SU-DHL-6 (cell line): ENCODE measurements around the gene CACNG5.

Experiments used
- H2AFZ ChIP-seq: fragments of 200-600 bp; sonication (generic); 2 replicates; pipeline ENCODE4 v1.6.1; 2014; ENCODE audit warnings: low read depth, mild to moderate bottlenecking, moderate library complexity, mixed read lengths, antibody characterized with exemption, low read length; ENCODE audit not compliant: severe bottlenecking
- H3F3A ChIP-seq: fragments of 200-600 bp; shearing (Covaris generic); 2 replicates; pipeline ENCODE4 v1.6.0; 2016; ENCODE audit warnings: antibody characterized with exemption, mild to moderate bottlenecking; ENCODE audit not compliant: insufficient read depth
- H3K27ac ChIP-seq: fragments of 200-600 bp; sonication (generic); 2 replicates; pipeline ENCODE4 v1.5.1; 2016; ENCODE audit warnings: low read depth, mild to moderate bottlenecking, low read length, moderate library complexity, mixed read lengths
- H3K27me3 ChIP-seq: fragments of 200-600 bp; sonication (generic), shearing (Covaris generic); 2 replicates; pipeline ENCODE4 v1.6.0; 2014; ENCODE audit warnings: mild to moderate bottlenecking, low read length
- H3K36me3 ChIP-seq: fragments of 200-600 bp; sonication (generic); 2 replicates; pipeline ENCODE4 v1.6.1; 2014; ENCODE audit warnings: mild to moderate bottlenecking, low read length, mixed read lengths
- H3K4me2 ChIP-seq: fragments of 300-600, 200-600 bp; shearing (Covaris generic), sonication (generic); 2 replicates; pipeline ENCODE4 v1.6.0; 2014; ENCODE audit warnings: low read length, low read depth, mild to moderate bottlenecking; ENCODE audit not compliant: poor library complexity, severe bottlenecking
- H3K4me3 ChIP-seq: fragments of 200-600 bp; sonication (generic); 2 replicates; pipeline ENCODE4 v1.5.1; 2014; ENCODE audit warnings: antibody characterized with exemption, low read length, mild to moderate bottlenecking, mixed read lengths; ENCODE audit not compliant: insufficient read depth, poor library complexity, severe bottlenecking
- H3K79me2 ChIP-seq: fragments of 200-600 bp; sonication (generic); 2 replicates; pipeline ENCODE4 v1.6.1; 2014; ENCODE audit warnings: mild to moderate bottlenecking, low read length, moderate library complexity; ENCODE audit not compliant: insufficient read depth
- H3K9ac ChIP-seq: fragments of 200-600 bp; sonication (generic); 2 replicates; pipeline ENCODE4 v1.7.0; 2014; ENCODE audit warnings: mild to moderate bottlenecking, low read length
- H3K9me2 ChIP-seq: fragments of 200-600 bp; sonication (generic); replicated peaks from 2 replicates; pipeline ENCODE4 v1.6.1; 2014; ENCODE audit warnings: low read length; ENCODE audit not compliant: insufficient read depth
- H3K9me3 ChIP-seq: fragments of 200-600 bp; sonication (generic); 2 replicates; pipeline ENCODE4 v1.6.1; 2014; ENCODE audit warnings: low read length, mixed read lengths; ENCODE audit not compliant: insufficient read depth
- H4K20me1 ChIP-seq: fragments of 200-600 bp; sonication (generic); 2 replicates; pipeline ENCODE4 v1.6.1; 2014; ENCODE audit warnings: low read depth, mild to moderate bottlenecking, antibody characterized with exemption, low read length, moderate library complexity, mixed read lengths
- EZH2phosphoT487 ChIP-seq: fragments of 200-600 bp; sonication (generic), shearing (Covaris generic); conservative IDR thresholded peaks from 2 replicates; pipeline ENCODE4 v1.6.1; 2018; ENCODE audit warnings: mild to moderate bottlenecking, antibody characterized with exemption, low read length, moderate library complexity, mixed read lengths
- TF ChIP-seq, protein P1 (sequence below): fragments of 200-600 bp; sonication (generic); IDR thresholded peaks from one replicate; pipeline ENCODE4 v1.5.1; 2017; ENCODE audit warnings: antibody characterized with exemption, mild to moderate bottlenecking, low read length, moderate library complexity; ENCODE audit not compliant: insufficient read depth, poor library complexity, severe bottlenecking

Gene CACNG5

DNA sequence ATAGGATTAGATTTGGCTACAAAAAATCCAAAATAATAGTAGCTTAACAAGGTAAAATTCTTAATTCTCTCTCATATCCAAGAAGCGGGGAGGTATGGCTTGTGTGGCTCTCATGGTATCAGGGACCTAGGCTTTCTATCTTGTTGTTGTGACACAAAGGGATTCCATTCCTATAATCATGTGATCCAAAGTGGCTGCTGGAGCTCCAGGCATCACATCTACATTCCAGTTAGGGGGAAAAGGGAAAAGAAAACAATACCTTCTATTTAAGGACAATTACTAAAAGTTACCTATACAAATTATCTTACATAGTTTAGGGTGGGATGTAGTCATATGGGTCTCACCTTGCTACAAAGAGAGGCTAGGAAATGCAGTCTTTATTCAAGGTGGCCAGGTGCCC is 82.0 kb downstream of the CACNG5 start:
- H3K27ac ChIP-seq, result no peak overlapping the region
- no peaks in the 10 kb centered on the region for H3K9me3 ChIP-seq
- no peaks in the 10 kb centered on the region for H3K36me3 ChIP-seq
- no peaks in the 10 kb centered on the region for H3F3A ChIP-seq
- TF ChIP-seq, protein P1, sequence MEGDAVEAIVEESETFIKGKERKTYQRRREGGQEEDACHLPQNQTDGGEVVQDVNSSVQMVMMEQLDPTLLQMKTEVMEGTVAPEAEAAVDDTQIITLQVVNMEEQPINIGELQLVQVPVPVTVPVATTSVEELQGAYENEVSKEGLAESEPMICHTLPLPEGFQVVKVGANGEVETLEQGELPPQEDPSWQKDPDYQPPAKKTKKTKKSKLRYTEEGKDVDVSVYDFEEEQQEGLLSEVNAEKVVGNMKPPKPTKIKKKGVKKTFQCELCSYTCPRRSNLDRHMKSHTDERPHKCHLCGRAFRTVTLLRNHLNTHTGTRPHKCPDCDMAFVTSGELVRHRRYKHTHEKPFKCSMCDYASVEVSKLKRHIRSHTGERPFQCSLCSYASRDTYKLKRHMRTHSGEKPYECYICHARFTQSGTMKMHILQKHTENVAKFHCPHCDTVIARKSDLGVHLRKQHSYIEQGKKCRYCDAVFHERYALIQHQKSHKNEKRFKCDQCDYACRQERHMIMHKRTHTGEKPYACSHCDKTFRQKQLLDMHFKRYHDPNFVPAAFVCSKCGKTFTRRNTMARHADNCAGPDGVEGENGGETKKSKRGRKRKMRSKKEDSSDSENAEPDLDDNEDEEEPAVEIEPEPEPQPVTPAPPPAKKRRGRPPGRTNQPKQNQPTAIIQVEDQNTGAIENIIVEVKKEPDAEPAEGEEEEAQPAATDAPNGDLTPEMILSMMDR, result no peak
- no peak for TF ChIP-seq EZH2phosphoT487
- no peaks in the 10 kb centered on the region for H4K20me1 ChIP-seq
- H3K4me2 ChIP-seq, result no peak overlapping the region
- H3K79me2 ChIP-seq, result no peaks in the 10 kb centered on the region
- H3K9me2 ChIP-seq, result no peaks in the 10 kb centered on the region
- H3K4me3 ChIP-seq, result no peak overlapping the region
- H3K27me3 ChIP-seq, result no peaks in the 10 kb centered on the region
- H2AFZ ChIP-seq, result no peak overlapping the region
- no peak overlapping the region for H3K9ac ChIP-seq

DNA sequence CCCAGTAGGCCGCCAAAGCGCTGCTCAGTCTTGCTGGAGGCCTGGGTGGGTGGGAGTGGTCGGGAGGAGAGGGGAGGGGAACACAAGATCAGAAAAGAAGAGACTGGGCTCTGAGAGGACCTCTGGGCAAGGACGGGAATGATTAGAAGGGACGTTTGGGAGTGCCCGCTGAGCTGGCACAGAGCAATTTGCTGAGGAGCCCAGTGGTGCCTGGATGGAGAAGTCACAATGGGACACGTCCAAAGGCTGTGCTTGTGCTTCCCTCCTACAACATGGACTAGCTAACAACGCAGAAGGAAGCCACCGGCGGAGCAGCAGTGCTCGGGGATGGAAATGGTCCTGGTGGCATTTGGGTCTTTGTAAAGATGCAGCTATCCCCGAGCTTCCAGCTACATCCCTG is 84.0 kb downstream of the CACNG5 start:
- Histone ChIP-seq H3K27me3 (no peaks in the 10 kb centered on the region), H3K79me2 (no peaks in the 10 kb centered on the region), H3K36me3 (no peaks in the 10 kb centered on the region), H3K9me3 (no peaks in the 10 kb centered on the region), H3K9me2 (no peaks in the 10 kb centered on the region), H3K4me3 (no peak overlapping the region), H2AFZ (no peak overlapping the region), H3K4me2 (no peak overlapping the region), H3K9ac (no peak overlapping the region), H3K27ac (no peak overlapping the region), H4K20me1 (no peaks in the 10 kb centered on the region), H3F3A (no peaks in the 10 kb centered on the region)
- no peak for TF ChIP-seq EZH2phosphoT487
- TF ChIP-seq, protein P1, result no peak

DNA sequence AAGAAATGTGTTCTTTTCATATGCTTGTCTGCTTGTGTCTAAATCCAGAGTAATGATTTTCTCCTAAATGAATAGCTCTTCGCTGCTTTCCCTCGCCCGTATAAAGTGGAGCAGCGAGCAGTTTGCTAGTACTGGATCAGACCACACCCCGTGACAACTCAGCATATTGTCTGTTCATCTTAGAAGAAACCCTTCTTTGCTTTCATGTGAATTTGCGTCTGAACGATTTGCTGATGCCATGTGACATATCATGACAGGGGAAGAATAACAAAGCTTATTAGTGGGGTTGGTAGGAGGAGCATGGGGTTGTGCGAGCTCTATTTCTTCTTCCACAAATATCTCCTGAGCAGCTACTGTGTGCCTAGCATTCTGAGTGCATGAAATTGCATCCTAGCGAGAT is 85.5 kb downstream of the CACNG5 start:
- H3K9me2 ChIP-seq, result no peaks in the 10 kb centered on the region
- no peak overlapping the region for H3K9ac ChIP-seq
- TF ChIP-seq EZH2phosphoT487, result no peak
- TF ChIP-seq, protein P1, result no peak

DNA sequence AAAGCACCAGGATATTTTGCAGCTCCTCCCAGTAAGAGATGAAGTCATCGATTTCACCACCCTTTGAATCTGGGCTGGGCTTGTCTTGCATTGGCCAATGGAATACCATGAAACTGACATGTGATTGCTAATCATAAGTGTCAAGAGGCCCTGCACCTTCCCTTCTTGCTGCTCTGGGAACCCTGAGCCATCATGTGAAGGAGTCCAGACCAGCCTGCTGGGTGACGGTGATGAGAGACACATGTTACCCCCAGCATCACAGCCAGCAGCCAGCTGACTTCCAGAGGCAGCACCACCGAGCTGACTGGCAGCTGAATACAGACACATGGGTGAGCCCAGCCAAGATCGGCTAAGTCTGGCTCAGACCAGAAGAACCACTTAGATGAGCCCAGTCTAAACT is 86.0 kb downstream of the CACNG5 start:
- Histone ChIP-seq H3K9me3 (no peaks in the 10 kb centered on the region), H3K27ac (no peak overlapping the region), H3K79me2 (no peaks in the 10 kb centered on the region), H3K9me2 (no peaks in the 10 kb centered on the region), H3K27me3 (no peaks in the 10 kb centered on the region), H2AFZ (no peak overlapping the region), H3K4me3 (no peak overlapping the region), H3F3A (no peaks in the 10 kb centered on the region), H3K4me2 (no peak overlapping the region), H3K9ac (no peak overlapping the region), H4K20me1 (no peaks in the 10 kb centered on the region), H3K36me3 (no peaks in the 10 kb centered on the region)
- TF ChIP-seq, protein P1, result no peak
- no peak for TF ChIP-seq EZH2phosphoT487

More for the DNA sequence above, 85.5 kb downstream of the CACNG5 start:
- H3K4me2 ChIP-seq, result no peak overlapping the region
- H3F3A ChIP-seq, result no peaks in the 10 kb centered on the region
- no peaks in the 10 kb centered on the region for H3K79me2 ChIP-seq
- no peaks in the 10 kb centered on the region for H3K9me3 ChIP-seq
- no peak overlapping the region for H2AFZ ChIP-seq
- no peak overlapping the region for H3K4me3 ChIP-seq
- no peaks in the 10 kb centered on the region for H4K20me1 ChIP-seq
- H3K36me3 ChIP-seq, result no peaks in the 10 kb centered on the region
- H3K27me3 ChIP-seq, result no peaks in the 10 kb centered on the region
- H3K27ac ChIP-seq, result no peak overlapping the region
